Liver (tissue), 3 donors: ENCODE data around the gene PEX6.

Experiments used
- CTCF ChIP-seq: fragments of 150-350 bp; IDR thresholded peaks from 2 replicates; pipeline ENCODE4 v1.5.1; 2017; ENCODE audit warnings: improper control_type of control experiment, low read depth, low read length; ENCODE audit not compliant: missing input control
- EGR1 ChIP-seq, 2 donors: IDR thresholded peaks; 2 replicates each; pipeline ENCODE4 v1.6.1; 2016 to 2018; ENCODE audit warnings: antibody characterized with exemption in 2 of 2, low read depth in 2 of 2
- HNF4A ChIP-seq, 2 donors: conservative IDR thresholded peaks; 2 replicates each; pipeline ENCODE4 v1.6.1; 2016; ENCODE audit warnings: antibody characterized with exemption in 2 of 2, mild to moderate bottlenecking in 2 of 2
- JUND ChIP-seq, 2 donors: IDR thresholded peaks; 2 replicates each; pipeline ENCODE4 v1.6.1; 2016; ENCODE audit warnings: antibody characterized with exemption in 2 of 2
- NR2F2 ChIP-seq: IDR thresholded peaks from 2 replicates; pipeline ENCODE4 v1.6.1; 2016; ENCODE audit warnings: antibody characterized with exemption
- RAD21 ChIP-seq, 2 donors: IDR thresholded peaks; 2 replicates each; pipeline ENCODE4 v1.6.1; 2016; ENCODE audit warnings: antibody characterized with exemption in 2 of 2, mild to moderate bottlenecking in 2 of 2
- REST ChIP-seq: IDR thresholded peaks from 2 replicates; pipeline ENCODE4 v1.6.1; 2016; ENCODE audit warnings: antibody characterized with exemption, mild to moderate bottlenecking
- RXRA ChIP-seq, 2 donors: IDR thresholded peaks; 2 replicates each; pipeline ENCODE4 v1.6.1; 2017 to 2018; ENCODE audit warnings: antibody characterized with exemption in 2 of 2, mild to moderate bottlenecking in 1 of 2
- TAF1 ChIP-seq: conservative IDR thresholded peaks from 2 replicates; pipeline ENCODE4 v1.6.1; 2016; ENCODE audit warnings: antibody characterized with exemption, mild to moderate bottlenecking
- YY1 ChIP-seq: IDR thresholded peaks from 2 replicates; pipeline ENCODE4 v1.6.1; 2016; ENCODE audit warnings: antibody characterized with exemption, mild to moderate bottlenecking
- TF ChIP-seq, protein P1 (sequence below): IDR thresholded peaks from 2 replicates; pipeline ENCODE4 v1.6.1; 2016; ENCODE audit warnings: antibody characterized with exemption
- donor health status: healthy.
- donor health status: healthy.

DNA sequence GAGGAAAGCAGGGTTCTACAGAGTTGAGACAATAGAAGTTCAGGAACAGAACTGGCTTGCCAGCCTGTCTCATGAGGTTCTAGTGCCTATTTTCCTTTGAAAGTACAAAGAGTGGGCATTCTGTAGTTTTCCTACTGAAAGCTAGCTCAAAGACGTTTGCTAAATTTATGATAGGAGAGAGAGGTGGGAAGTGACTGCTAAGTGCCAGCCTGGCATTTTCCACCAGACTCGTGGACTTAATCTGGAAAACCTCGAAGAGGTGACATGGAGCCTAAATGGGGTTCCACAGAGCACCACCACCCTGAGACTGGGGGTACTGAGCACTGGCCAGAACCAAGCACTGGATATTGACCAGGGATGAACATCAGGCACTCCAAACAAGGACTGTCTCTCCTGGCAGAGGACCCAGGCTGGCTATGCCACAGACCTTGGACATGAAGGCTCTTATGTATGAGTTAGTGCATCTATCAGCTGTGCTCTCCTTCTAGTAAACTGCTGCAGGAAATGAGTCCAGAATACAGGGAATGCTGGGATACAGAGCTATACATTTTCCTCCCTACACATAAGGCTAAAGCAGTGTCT, 7.1 kb downstream of the PEX6 start:
- TF ChIP-seq CTCF: no peak
- TF ChIP-seq JUND (IDR thresholded peaks at IDR 0.05): no peak
- TF ChIP-seq YY1: no peak
- TF ChIP-seq TAF1: no peak
- no peak for TF ChIP-seq HNF4A (conservative IDR thresholded peaks at IDR 0.05)
- TF ChIP-seq REST: no peak
- TF ChIP-seq EGR1 (IDR thresholded peaks at IDR 0.05; ENCODE audit: low read depth in 2 of 2): no peak
- TF ChIP-seq NR2F2: no peak
- TF ChIP-seq RXRA (IDR thresholded peaks at IDR 0.05): no peak
- TF ChIP-seq RAD21 (IDR thresholded peaks at IDR 0.05): no peak
- TF ChIP-seq, protein P1, sequence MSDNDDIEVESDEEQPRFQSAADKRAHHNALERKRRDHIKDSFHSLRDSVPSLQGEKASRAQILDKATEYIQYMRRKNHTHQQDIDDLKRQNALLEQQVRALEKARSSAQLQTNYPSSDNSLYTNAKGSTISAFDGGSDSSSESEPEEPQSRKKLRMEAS: no peak
